Measurements from ENCODE around the gene ANTXR1.

Gene ANTXR1

GRCh38 chr2:69099541-69099940 is 86.6 kb downstream of the ANTXR1 start:
- no peak for DNase-seq (ENCODE audit: low spot score)

GRCh38 chr2:69100220-69100723 is 87.3 kb downstream of the ANTXR1 start:
- no peak for DNase-seq (ENCODE audit: low spot score)

- DNase-seq (ENCODE audit: low spot score), result no peak
Measured at GRCh38 chr2:69102041-69102593, 89.1 kb downstream of the ANTXR1 start.

GRCh38 chr2:69103419-69103818 is 90.4 kb downstream of the ANTXR1 start:
- no peak for DNase-seq (ENCODE audit: low spot score)

- no peak for DNase-seq (ENCODE audit: low spot score)
Measured at GRCh38 chr2:69104261-69104660, 91.3 kb downstream of the ANTXR1 start.

- no peak for DNase-seq (ENCODE audit: low spot score)
Measured at GRCh38 chr2:69109255-69109654, 96.3 kb downstream of the ANTXR1 start.

GRCh38 chr2:69111076-69111475 is 98.1 kb downstream of the ANTXR1 start:
- DNase-seq (ENCODE audit: low spot score), result no peak

- no peak for DNase-seq (ENCODE audit: low spot score)
Measured at GRCh38 chr2:69113627-69114026, 100.6 kb downstream of the ANTXR1 start.

GRCh38 chr2:69114534-69114933 is 101.6 kb downstream of the ANTXR1 start:
- DNase-seq (ENCODE audit: low spot score), result no peak

GRCh38 chr2:69116438-69116837 is 103.5 kb downstream of the ANTXR1 start:
- no peak for DNase-seq (ENCODE audit: low spot score)

GRCh38 chr2:69118609-69119008 is 105.6 kb downstream of the ANTXR1 start:
- DNase-seq (ENCODE audit: low spot score), result no peak

- no peak for DNase-seq (ENCODE audit: low spot score)
Measured at GRCh38 chr2:69119104-69119894, 106.3 kb downstream of the ANTXR1 start.

GRCh38 chr2:69122271-69122670 is 109.3 kb downstream of the ANTXR1 start:
- no peak for DNase-seq (ENCODE audit: low spot score)

GRCh38 chr2:69123182-69123581 is 110.2 kb downstream of the ANTXR1 start:
- no peak for DNase-seq (ENCODE audit: low spot score)

- no peak for DNase-seq (ENCODE audit: low spot score)
Measured at GRCh38 chr2:69124343-69124742, 111.4 kb downstream of the ANTXR1 start.

GRCh38 chr2:69125816-69126215 is 112.8 kb downstream of the ANTXR1 start:
- DNase-seq (ENCODE audit: low spot score), result no peak

GRCh38 chr2:69126341-69126740 is 113.4 kb downstream of the ANTXR1 start:
- no peak for DNase-seq (ENCODE audit: low spot score)

GRCh38 chr2:69131452-69131851 is 118.5 kb downstream of the ANTXR1 start:
- no peak for DNase-seq (ENCODE audit: low spot score)

- no peak for DNase-seq (ENCODE audit: low spot score)
Measured at GRCh38 chr2:69131983-69132675, 119.2 kb downstream of the ANTXR1 start.

- DNase-seq (ENCODE audit: low spot score), result no peak
Measured at GRCh38 chr2:69132960-69133590, 120.1 kb downstream of the ANTXR1 start.

- DNase-seq (ENCODE audit: low spot score), result no peak
Measured at GRCh38 chr2:69133898-69134297, 120.9 kb downstream of the ANTXR1 start.

GRCh38 chr2:69134306-69134945 is 121.4 kb downstream of the ANTXR1 start:
- DNase-seq (ENCODE audit: low spot score), result no peak
